GM18505 (cell line): ENCODE data around the gene CEMIP.

Experiments used
- ATAC-seq: cut with Tn5 transposase; IDR thresholded peaks from one replicate; pipeline ENCODE4 v1.9.1; 2021; ENCODE audit not compliant: unreplicated experiment
- POLR2A ChIP-seq: IDR thresholded peaks from 4 replicates; pipeline ENCODE4 v1.6.1; 2011; ENCODE audit warnings: borderline replicate concordance; ENCODE audit not compliant: insufficient read depth, insufficient read length; ENCODE audit errors: extremely low read depth

CEMIP gene

GRCh38 chr15:80801891-80802680 lies 22.9 kb downstream of the CEMIP start:
- TF ChIP-seq POLR2A: no peak
- no peak for ATAC-seq

GRCh38 chr15:80803580-80804525 lies 24.7 kb downstream of the CEMIP start:
- TF ChIP-seq POLR2A: no peak
- ATAC-seq: no peak

DNA sequence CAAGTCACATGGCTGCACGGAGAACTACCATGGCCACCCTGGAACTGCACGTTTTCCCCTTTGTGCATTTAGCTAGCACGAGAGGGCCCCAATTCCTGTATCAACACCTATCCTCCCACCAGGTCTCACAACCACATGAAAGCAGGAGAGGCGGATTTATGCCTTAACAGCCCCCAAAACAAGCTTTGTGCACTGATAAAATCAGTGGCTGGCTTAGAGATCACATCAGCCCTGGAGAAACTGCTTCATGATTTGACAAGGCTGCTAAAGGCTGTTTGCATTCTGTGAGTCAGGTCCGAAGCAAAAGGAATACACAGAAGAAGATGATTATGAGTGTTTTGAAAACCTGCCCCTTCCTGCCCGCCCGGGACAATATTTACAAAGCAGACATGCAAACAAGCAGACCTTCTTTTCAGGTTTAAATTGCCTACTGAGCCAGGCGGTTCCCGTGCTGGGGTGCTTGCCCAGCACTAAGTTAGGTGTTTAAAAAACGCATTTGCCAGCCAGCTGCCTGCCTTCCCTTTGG lies 25.9 kb downstream of the CEMIP start:
- ATAC-seq: no peak

DNA sequence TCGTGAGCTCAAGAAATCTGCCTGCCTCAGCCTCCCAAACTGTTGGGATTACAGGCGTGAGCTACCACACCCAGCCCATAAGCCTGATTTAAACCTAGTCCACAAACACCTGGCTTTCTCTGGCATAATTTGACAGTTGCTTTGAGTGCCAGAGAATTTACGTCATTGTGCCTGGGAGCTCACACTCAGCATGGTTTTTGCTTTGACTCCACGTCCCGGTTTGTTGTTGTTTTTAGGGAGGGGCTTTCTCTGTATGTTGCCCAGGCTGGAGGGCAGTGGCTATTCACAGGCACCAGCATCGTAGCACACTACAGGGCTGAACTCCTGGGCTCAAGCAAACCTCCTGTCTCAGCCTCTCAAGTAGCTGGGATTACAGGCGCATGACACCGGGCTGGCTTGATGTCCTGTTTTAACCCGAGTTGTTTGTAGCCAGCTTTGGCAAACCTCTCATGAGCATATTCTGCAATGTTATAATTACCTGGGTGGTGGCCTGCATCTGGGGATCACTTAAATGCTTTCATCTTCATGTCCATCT lies 32.7 kb downstream of the CEMIP start:
- no peak for ATAC-seq
- TF ChIP-seq POLR2A: no peak

More for the DNA sequence above, 25.9 kb downstream of the CEMIP start:
- TF ChIP-seq POLR2A: no peak

DNA sequence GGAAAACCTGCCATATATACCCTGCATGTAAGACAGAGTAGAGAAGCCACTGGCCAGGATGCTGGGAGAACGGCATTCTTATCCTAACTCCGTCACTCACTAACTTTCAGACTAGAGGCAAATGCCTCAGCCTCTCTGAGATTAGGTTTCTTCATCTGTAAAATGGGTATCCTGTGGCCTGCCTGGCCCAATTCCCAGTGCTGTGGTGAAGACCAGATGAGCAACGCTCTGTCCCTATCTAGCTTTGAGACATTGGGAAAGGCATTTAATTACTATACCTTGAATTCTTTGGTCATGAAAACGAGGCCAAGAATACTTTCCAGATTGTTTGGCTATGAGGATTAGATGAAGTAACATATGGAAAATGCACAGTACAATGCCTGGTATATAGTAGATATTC lies 35.9 kb downstream of the CEMIP start:
- TF ChIP-seq POLR2A: no peak
- no peak for ATAC-seq

- no peak for ATAC-seq
Observed at GRCh38 chr15:80816049-80816653, 37.0 kb downstream of the CEMIP start.

GRCh38 chr15:80816936-80817335 lies 37.8 kb downstream of the CEMIP start:
- no peak for TF ChIP-seq POLR2A
- ATAC-seq: no peak

More at GRCh38 chr15:80816049-80816653, 37.0 kb downstream of the CEMIP start:
- TF ChIP-seq POLR2A: no peak

DNA sequence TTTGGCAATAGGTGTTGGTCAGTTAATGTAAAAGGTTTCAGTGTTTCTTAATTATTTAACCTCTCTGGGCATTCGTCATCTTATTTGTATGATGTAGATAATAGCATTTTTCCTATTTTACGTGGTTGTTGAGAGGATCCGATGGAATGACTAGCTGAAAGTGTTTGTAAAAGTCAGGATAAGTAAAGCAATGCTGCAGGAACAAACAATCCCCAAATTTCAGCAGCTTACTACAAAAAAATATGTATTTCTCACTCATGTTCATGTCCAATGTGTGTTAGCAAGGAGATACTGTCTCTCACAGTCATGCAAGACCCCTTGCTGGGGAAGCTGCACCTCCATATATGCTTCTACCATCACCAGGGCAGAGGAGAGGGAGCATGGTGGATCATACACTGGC lies 38.7 kb downstream of the CEMIP start:
- no peak for ATAC-seq
- TF ChIP-seq POLR2A: no peak

DNA sequence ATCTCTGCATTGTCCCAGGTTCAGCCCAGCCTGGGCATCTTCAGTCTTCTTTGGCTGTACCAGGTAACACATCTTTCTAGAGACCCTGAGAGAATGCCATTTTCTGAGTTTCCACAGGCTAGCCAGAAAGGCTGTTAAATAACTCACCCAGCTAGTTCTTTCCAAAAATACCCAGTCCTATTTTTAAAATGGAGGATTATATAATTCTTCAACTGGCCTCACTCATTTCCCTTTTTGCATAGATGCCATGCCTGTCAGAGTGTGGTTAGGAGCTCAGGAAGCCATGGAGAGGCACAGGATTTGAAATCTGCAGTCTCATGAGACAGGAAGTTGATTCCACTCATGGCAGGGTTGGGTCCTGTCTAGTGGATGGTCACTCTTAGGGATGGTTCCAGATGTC lies 39.8 kb downstream of the CEMIP start:
- no peak for ATAC-seq
- no peak for TF ChIP-seq POLR2A

- no peak for TF ChIP-seq POLR2A
- no peak for ATAC-seq
Observed at GRCh38 chr15:80820092-80820491, 40.9 kb downstream of the CEMIP start.

DNA sequence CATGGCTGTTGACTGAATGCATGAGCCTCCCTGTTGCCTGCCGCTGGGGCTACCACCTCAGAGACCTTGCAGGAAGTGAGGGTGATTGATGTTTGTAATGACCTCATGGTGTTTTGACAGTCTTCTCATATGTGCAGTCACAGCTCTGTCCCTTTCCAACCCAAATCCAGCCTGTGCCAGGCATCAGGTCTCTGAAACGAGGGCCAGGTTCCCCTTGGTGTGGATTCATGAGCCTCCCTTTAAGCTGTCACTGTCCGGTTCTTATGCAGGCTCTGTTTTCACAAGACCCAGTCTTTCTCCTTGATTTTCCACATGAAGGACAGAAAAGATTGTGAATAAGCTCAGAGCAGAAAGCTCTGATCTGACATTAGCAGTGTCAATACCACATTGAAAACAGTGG lies 43.1 kb downstream of the CEMIP start:
- no peak for ATAC-seq
- no peak for TF ChIP-seq POLR2A

DNA sequence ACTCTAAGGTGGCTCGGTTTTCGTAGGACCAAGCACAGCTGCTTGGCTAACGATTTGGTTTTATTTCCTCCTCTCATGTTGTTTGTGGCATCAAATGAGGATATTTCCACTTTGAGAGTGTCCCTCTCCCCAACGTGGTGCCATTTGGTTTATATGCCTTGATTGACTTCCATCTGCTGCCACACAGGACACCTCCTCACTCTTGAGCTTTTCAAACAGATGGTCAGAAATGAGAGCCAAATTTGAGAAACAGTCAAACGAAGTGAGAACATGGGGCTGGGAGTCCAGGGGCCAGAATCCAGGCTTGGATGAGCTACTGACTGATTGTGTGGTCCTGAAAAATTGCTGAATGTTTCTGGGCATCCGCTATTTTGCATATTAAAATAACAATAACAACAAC lies 43.5 kb downstream of the CEMIP start:
- no peak for ATAC-seq
- TF ChIP-seq POLR2A: no peak

DNA sequence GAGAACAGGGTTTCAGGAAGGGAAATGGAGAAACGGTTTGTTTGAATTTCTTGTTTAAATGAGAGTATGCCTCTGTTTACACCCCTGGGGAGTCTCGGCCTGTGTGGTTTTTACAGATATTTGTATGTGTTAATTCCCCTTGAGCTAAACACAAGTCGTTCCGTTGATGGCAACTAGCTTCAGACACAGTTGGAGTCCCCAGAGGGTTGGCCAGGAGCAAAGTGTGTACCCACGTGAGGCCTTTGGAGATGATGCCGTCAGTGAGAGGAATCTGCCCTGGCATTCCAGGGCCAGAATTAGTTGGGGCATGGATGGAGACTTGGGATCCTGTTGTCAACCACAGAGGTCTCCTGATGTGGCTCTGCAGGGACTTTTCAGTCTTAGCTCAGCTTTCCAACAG lies 44.0 kb downstream of the CEMIP start:
- no peak for ATAC-seq
- TF ChIP-seq POLR2A: no peak
